Osteocyte (in vitro differentiated cells): ENCODE measurements around the gene CNTN5. TPM values are rescaled to one million over a fixed set of nuclear protein-coding genes. Genes with fewer than 3 reads are reported as not detected.

Experiments
- DNase-seq: peaks from one replicate; pipeline ENCODE4 v3.0.0; 2021; ENCODE audit warnings: mixed read lengths; ENCODE audit not compliant: unreplicated experiment; ENCODE audit errors: extremely low spot score
- H3K27ac Mint-ChIP-seq: one replicate; pipeline ENCODE4 v1.8.0; 2021; ENCODE audit warnings: mild to moderate bottlenecking, mixed read lengths; ENCODE audit not compliant: unreplicated experiment
- H3K27me3 Mint-ChIP-seq: one replicate; pipeline ENCODE4 v1.8.0; 2021; ENCODE audit warnings: mixed read lengths; ENCODE audit not compliant: unreplicated experiment
- H3K36me3 Mint-ChIP-seq: one replicate; pipeline ENCODE4 v1.8.0; 2021; ENCODE audit warnings: mixed read lengths; ENCODE audit not compliant: unreplicated experiment
- H3K4me1 Mint-ChIP-seq: one replicate; pipeline ENCODE4 v1.8.0; 2021; ENCODE audit warnings: mixed read lengths; ENCODE audit not compliant: unreplicated experiment
- H3K4me3 Mint-ChIP-seq: one replicate; pipeline ENCODE4 v1.8.0; 2021; ENCODE audit warnings: mild to moderate bottlenecking, moderate library complexity, mixed read lengths; ENCODE audit not compliant: unreplicated experiment
- H3K9me3 Mint-ChIP-seq: one replicate; pipeline ENCODE4 v1.8.0; 2021; ENCODE audit warnings: mixed read lengths; ENCODE audit not compliant: unreplicated experiment
- CTCF ChIP-seq: fragments of 200-600 bp; sonication (generic); IDR thresholded peaks from 2 replicates; pipeline ENCODE4 v1.5.0; 2021; ENCODE audit warnings: antibody characterized with exemption, mild to moderate bottlenecking, moderate library complexity
- total RNA-seq: library from RNA; stranded (reverse); gene quantifications from 2 replicates; pipeline ENCODE4 v1.2.1, GENCODE V29; 2021

The CNTN5 gene
- total RNA-seq, 1 donor from 2014 or later: 0.30 TPM

GRCh38 chr11:99554232-99554903, 533.6 kb downstream of the CNTN5 start:
- Mint-ChIP-seq H3K27me3 (peaks cover 42% of the 10 kb centered on the region), H3K27ac (no peak overlapping the region), H3K9me3 (no peaks in the 10 kb centered on the region), H3K36me3 (no peaks in the 10 kb centered on the region), H3K4me1 (no peaks in the 10 kb centered on the region), H3K4me3 (no peak overlapping the region)
- no peak for TF ChIP-seq CTCF
- DNase-seq: no peak

DNA sequence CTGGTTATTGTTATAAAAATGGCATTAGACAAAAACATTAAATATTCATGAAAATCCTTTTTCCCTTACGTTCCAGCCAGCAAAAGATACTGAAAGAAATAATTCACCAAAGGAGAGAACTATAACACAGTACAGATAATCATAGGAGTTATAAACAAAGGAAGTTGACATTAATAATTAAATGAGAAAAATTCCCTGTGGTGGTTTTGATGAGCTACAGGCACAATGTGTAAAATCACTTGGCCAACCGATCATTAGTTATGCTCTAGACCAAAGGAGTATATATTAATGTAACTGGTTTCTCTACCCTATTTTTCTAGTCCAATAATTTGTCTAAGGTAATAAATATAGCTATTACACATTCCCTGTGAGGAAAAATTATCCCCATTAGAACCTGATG, 534.7 kb downstream of the CNTN5 start:
- Mint-ChIP-seq H3K36me3 (no peaks in the 10 kb centered on the region), H3K4me3 (no peak overlapping the region)

DNA sequence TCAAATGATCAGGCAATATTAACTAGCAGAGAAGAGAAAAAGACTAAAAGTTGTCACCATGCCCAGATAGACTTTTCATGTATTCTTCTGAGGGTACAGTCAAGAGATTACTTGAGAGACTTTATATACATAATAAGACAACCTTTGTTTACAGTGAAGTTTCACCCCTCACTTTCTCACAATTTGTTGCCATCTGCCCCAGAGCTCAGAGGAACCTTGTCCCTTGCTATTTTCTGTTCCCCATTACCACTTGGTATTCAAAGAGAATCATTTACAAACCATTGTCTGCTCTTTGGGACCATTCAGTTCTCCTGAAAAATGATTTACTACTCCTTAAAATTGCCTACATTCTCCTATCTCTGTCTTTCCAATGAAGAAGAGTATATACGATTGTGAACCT, 544.6 kb downstream of the CNTN5 start:
- no peak for DNase-seq
- H3K36me3 Mint-ChIP-seq: no peaks in the 10 kb centered on the region
- H3K4me1 Mint-ChIP-seq: no peaks in the 10 kb centered on the region
- no peak overlapping the region for H3K27ac Mint-ChIP-seq
- H3K27me3 Mint-ChIP-seq: peaks cover 48% of the 10 kb centered on the region
- no peaks in the 10 kb centered on the region for H3K9me3 Mint-ChIP-seq
- no peak for TF ChIP-seq CTCF
- no peak overlapping the region for H3K4me3 Mint-ChIP-seq

More for the DNA sequence above, 534.7 kb downstream of the CNTN5 start:
- no peaks in the 10 kb centered on the region for H3K9me3 Mint-ChIP-seq
- no peaks in the 10 kb centered on the region for H3K4me1 Mint-ChIP-seq
- H3K27me3 Mint-ChIP-seq: peaks cover 37% of the 10 kb centered on the region
- no peak for DNase-seq
- no peak for TF ChIP-seq CTCF
- no peak overlapping the region for H3K27ac Mint-ChIP-seq

- TF ChIP-seq CTCF: no peak
- Mint-ChIP-seq H3K36me3 (no peaks in the 10 kb centered on the region), H3K4me1 (no peaks in the 10 kb centered on the region), H3K4me3 (no peak overlapping the region), H3K27me3 (peaks cover 51% of the 10 kb centered on the region), H3K9me3 (no peaks in the 10 kb centered on the region), H3K27ac (no peak overlapping the region)
- DNase-seq: no peak
Measured at GRCh38 chr11:99567334-99567956, 546.7 kb downstream of the CNTN5 start.

- H3K27ac Mint-ChIP-seq: no peak overlapping the region
- no peak for TF ChIP-seq CTCF
- no peaks in the 10 kb centered on the region for H3K36me3 Mint-ChIP-seq
- H3K4me3 Mint-ChIP-seq: no peak overlapping the region
- no peaks in the 10 kb centered on the region for H3K4me1 Mint-ChIP-seq
- H3K9me3 Mint-ChIP-seq: no peaks in the 10 kb centered on the region
- peaks cover 38% of the 10 kb centered on the region for H3K27me3 Mint-ChIP-seq
- DNase-seq: no peak
Measured at GRCh38 chr11:99568808-99569207, 548.1 kb downstream of the CNTN5 start.
